ENCODE data around the gene DYSF. TPM values are rescaled to one million over a fixed set of nuclear protein-coding genes. Genes with fewer than 3 reads are reported as not detected.

Gene DYSF
- total and polyA plus RNA-seq, 8 donors, result 1.1 to 5.5 (median 2.1) TPM

DNA sequence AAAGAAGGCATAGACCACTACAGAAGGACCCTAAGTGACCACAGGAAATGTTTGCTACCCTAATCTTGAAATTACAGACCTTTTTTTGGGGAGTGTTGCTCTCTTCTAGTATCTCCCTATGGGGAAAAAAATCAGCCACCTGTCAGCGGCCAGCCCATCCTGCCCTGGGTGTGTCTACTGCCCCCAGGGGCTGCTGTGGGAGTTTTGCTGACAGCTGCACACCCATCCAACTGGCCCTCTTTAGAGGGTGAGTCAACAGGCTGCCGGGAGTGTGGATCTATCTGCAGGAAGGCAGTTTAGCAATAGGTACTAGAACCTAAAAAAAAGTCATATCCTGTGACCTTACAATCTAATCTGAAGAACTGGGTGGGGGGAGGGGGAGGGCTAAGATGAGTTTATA is 796 bp upstream of the DYSF start:
- ATAC-seq (peak in 1 of 4 donors; percentile 26), DNase-seq (no peak), FAIRE-seq (no peak)
- no peak overlapping the region for H3K27ac ChIP-seq
- intact Hi-C loops (cut with DNase I), result no loop called here
- no peak overlapping the region for H3K4me3 ChIP-seq
- H3K27me3 ChIP-seq, result no peaks in the 10 kb centered on the region
- no peaks in the 10 kb centered on the region for H3K9me3 ChIP-seq
- H3K4me1 ChIP-seq, result peaks cover 0 to 3% (median 0%) of the 10 kb centered on the region in 3 donors
- TF ChIP-seq, protein P1, sequence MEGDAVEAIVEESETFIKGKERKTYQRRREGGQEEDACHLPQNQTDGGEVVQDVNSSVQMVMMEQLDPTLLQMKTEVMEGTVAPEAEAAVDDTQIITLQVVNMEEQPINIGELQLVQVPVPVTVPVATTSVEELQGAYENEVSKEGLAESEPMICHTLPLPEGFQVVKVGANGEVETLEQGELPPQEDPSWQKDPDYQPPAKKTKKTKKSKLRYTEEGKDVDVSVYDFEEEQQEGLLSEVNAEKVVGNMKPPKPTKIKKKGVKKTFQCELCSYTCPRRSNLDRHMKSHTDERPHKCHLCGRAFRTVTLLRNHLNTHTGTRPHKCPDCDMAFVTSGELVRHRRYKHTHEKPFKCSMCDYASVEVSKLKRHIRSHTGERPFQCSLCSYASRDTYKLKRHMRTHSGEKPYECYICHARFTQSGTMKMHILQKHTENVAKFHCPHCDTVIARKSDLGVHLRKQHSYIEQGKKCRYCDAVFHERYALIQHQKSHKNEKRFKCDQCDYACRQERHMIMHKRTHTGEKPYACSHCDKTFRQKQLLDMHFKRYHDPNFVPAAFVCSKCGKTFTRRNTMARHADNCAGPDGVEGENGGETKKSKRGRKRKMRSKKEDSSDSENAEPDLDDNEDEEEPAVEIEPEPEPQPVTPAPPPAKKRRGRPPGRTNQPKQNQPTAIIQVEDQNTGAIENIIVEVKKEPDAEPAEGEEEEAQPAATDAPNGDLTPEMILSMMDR (IDR thresholded peaks at IDR 0.05), result no peak
- H3K36me3 ChIP-seq, result no peaks in the 10 kb centered on the region
- 49 to 58% methylated on average over 2 of the region's 2 CpGs for WGBS, 2 donors

DNA sequence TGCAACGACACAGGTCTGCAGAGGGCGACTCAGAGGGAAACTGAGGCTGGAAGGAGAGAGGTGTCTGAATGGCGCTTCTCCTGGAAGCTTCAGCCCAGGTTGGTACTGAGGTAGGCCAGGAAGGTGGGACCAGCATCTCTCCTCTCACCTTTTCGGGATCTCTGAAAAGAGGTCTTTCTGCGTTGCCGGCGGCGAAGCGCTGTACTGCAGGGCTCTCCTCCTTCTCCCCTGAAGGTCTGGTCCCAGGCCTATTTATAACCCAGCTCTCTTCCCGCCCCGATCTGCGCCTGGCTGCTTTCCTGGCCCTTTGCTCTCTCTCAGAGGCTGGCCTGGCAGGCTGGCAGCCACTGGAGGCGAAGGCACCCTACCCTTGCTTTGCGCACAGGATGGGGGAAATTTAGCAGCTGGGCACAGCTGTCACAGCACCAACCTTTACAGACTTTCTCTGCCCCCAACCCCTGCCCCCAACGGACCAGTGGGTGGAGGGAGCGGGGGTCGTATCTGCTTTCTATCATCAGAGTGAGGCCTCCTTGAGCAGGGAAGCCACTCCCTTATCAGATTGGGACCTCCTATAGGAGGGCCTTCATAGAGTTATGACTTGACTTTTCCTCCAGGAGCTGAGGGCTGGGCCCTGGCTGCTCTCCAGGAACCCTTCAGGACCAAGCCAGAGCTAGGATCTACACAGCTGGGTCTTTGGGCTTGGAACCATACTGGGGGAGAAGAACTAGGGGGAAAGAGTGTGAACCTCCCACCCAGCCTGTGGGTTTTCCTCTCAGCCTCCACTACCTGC is 1.1 kb downstream of the DYSF start:
- TF ChIP-seq, protein P1 (IDR thresholded peaks at IDR 0.05), result no peak
- peak in 1 of 4 donors; percentile 10 for ATAC-seq
- no peaks in the 10 kb centered on the region for H3K9me3 ChIP-seq
- H3K4me3 ChIP-seq, result peak overlapping the region in 1 of 4 donors; percentile 55
- no peaks in the 10 kb centered on the region for H3K27me3 ChIP-seq
- H3K36me3 ChIP-seq, result no peaks in the 10 kb centered on the region
- no peak overlapping the region for H3K27ac ChIP-seq
- WGBS, 2 donors, result 50 to 53% methylated on average over 15 to 17 of the region's 17 CpGs
- intact Hi-C loops (cut with DNase I), result no loop called here
- no peak for FAIRE-seq
- DNase-seq, result no peak
- peaks cover 0 to 3% (median 0%) of the 10 kb centered on the region in 3 donors for H3K4me1 ChIP-seq

DNA sequence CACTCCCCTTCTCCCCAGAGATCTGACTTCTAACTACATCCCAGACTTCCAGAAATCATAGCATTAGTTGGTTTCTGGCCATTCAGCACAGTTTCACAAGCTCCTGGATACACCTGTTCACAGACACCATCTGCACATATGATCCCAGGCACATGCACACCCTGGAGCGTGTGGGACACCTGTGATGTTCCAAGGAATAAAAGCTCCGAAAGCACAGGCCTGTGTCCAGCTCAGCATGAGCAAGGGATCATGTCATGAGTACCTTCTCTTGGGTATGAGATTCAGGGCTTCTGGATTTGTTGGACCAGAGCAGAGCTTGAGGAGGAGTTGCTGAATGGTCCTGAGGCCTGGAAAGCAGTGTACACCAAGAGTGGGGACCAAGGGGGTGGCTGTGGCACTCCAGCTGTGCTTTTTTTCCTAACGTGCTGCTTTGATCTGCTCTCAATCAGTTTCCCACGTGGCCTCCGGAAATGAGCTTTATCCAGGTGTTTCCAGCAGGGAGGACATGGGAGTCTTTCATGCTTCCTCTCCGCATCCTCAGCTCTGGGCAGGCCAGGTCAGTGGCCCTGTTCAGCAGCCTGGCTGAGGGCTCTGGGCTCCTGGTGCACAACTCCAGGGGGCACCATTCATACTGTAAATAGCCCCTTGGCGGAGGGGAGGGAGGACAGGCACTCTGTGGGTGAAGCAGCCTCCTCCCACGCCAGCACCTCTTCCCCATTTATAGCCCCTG is 1.8 kb downstream of the DYSF start:
- Histone ChIP-seq H3K36me3 (no peaks in the 10 kb centered on the region), H3K9me3 (no peaks in the 10 kb centered on the region), H3K4me3 (no peak overlapping the region), H3K27ac (no peak overlapping the region), H3K4me1 (peaks cover 0 to 3% (median 0%) of the 10 kb centered on the region in 3 donors), H3K27me3 (no peaks in the 10 kb centered on the region)
- DNase-seq, result no peak
- TF ChIP-seq, protein P1 (IDR thresholded peaks at IDR 0.05), result no peak
- 71 to 74% methylated on average over 8 of the region's 8 CpGs for WGBS, 2 donors
- intact Hi-C loops (cut with DNase I), result no loop called here
- no peak for FAIRE-seq
- ATAC-seq, result no peak

DNA sequence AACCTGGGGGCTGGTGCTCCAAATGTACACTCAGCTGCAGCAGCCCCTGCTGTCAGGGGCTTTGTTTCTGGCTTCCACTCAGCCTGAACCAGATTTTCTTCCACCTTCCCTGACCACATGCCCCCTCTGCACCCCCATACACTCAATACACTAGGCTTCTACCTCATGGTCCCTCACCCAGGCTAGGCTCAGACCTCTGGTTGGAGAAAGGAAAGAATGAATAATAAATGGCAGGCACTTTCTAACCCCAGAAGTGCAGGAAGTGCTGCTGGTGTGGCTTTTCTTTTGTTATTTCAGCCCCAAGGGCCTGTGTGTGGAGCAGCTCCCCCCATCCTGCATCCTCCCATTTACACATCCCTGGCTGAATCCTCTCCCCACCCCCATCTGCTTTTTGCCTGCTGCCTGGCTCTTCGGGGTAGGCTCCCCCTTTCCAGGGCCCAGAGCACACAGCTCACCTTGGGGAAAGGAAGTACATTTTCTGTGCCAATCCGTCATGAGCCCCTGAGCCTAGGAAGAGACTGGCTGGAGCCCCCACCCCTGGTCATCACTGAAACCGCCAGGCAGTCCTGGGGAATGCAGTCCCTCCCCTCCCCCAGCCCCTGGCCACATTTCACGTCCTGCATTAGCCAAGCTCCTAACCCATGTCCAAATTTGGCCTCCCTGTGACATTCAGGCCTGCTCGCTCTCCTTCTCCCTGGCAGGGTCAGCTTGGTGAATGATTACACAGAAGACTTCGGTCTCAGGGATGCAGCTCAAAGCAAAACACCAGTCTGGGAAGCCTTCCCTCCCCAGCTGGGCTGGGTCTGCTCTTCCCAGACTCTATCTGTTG is 2.6 kb downstream of the DYSF start:
- Histone ChIP-seq H3K27ac (no peak overlapping the region), H3K36me3 (no peaks in the 10 kb centered on the region), H3K27me3 (no peaks in the 10 kb centered on the region), H3K4me3 (no peak overlapping the region), H3K9me3 (no peaks in the 10 kb centered on the region), H3K4me1 (peaks cover 0 to 3% (median 0%) of the 10 kb centered on the region in 3 donors)
- no peak for FAIRE-seq
- 50 to 51% methylated on average over 6 of the region's 6 CpGs for WGBS, 2 donors
- intact Hi-C loops (cut with DNase I), result no loop called here
- no peak for ATAC-seq
- DNase-seq, result no peak
- TF ChIP-seq, protein P1 (IDR thresholded peaks at IDR 0.05), result no peak
